Activated T-helper 1 cell treated with anti-CD3 and anti-CD28 coated beads, Interleukin-12 subunit alpha, Interleukin-12 subunit beta, Interleukin-2, Interleukin-4 antibody, amounts not matched to agents 30 ng/mL and 10 ng/mL and 1 ng/mL, durations not matched to agents 14 hours and 24 hours and 36 hours (primary cell): Measurements from ENCODE around the gene PPP6R1. TPM values are rescaled to one million over a fixed set of nuclear protein-coding genes. Genes with fewer than 3 reads are reported as not detected.

Experiments
- DNase-seq: peaks from one replicate; pipeline ENCODE4 v3.0.0; 2021; ENCODE audit warnings: low spot score
- H3K27ac Mint-ChIP-seq: one replicate; pipeline ENCODE4 v1.8.0; 2021; ENCODE audit warnings: mild to moderate bottlenecking, mixed read lengths
- H3K27me3 Mint-ChIP-seq: one replicate; pipeline ENCODE4 v1.8.0; 2022; ENCODE audit warnings: mild to moderate bottlenecking, moderate library complexity, mixed read lengths; ENCODE audit not compliant: insufficient read depth
- H3K36me3 Mint-ChIP-seq: one replicate; pipeline ENCODE4 v1.8.0; 2021; ENCODE audit warnings: low read depth, mixed read lengths
- H3K4me1 Mint-ChIP-seq: one replicate; pipeline ENCODE4 v1.8.0; 2021; ENCODE audit warnings: low read depth, mixed read lengths
- H3K4me3 Mint-ChIP-seq: one replicate; pipeline ENCODE4 v1.8.0; 2021; ENCODE audit warnings: mild to moderate bottlenecking, moderate library complexity, mixed read lengths
- H3K9me3 Mint-ChIP-seq: one replicate; pipeline ENCODE4 v1.8.0; 2021; ENCODE audit warnings: mixed read lengths
- intact Hi-C: fragments of 100-400 bp; cut with micrococcal nuclease; formaldehyde crosslinking; loops from one replicate; pipeline ENCODE4 v1.15.1; 2024
- total RNA-seq: library from RNA; stranded (reverse); gene quantifications from 2 replicates; pipeline ENCODE4 v1.2.3, GENCODE V29; 2022

PPP6R1 gene, protein sequence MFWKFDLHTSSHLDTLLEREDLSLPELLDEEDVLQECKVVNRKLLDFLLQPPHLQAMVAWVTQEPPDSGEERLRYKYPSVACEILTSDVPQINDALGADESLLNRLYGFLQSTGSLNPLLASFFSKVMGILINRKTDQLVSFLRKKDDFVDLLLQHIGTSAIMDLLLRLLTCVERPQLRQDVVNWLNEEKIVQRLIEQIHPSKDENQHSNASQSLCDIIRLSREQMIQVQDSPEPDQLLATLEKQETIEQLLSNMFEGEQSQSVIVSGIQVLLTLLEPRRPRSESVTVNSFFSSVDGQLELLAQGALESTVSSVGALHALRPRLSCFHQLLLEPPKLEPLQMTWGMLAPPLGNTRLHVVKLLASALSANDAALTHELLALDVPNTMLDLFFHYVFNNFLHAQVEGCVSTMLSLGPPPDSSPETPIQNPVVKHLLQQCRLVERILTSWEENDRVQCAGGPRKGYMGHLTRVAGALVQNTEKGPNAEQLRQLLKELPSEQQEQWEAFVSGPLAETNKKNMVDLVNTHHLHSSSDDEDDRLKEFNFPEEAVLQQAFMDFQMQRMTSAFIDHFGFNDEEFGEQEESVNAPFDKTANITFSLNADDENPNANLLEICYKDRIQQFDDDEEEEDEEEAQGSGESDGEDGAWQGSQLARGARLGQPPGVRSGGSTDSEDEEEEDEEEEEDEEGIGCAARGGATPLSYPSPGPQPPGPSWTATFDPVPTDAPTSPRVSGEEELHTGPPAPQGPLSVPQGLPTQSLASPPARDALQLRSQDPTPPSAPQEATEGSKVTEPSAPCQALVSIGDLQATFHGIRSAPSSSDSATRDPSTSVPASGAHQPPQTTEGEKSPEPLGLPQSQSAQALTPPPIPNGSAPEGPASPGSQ
- 200 and 202 TPM in 2 replicates for total RNA-seq

DNA sequence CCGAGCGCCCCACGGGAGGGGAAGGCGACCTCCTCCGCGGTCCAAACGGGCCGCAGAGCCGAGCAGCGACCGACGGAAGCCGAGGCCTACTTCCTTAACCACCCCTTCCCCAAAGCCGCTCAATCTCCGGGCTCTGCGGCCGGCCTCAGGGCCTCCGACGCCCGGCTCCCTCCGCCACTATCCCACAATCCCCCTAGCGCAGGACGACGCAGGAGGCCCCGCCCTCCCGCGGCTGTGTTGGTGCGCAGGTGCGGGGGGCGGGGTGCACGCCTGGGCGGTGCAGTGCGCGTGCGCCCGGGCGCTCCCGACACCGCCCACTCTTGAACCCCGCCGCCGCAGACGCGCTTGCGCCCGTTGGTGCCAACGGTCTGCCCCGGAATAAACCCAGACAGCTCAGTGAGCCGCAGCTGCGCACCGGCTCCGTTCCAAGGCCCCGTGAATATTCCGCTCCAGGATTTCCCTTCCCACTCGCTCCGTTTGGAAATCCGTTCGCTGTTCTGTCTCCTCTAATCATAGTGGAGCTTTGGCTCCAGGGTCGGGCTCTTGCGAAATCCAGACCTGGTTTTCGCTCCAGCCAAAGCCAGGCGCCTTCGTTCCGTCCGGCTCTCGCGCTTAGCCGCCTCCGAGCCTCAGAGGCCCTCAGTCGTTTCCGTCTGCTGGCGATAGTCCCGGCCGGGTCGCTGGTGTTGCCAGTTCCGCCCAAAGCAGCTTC lies at the start of gene PPP6R1:
Gene PPP6R1 (minus strand): TSS at position 190 of the 712 bp plus-strand sequence. CDS start 11,914 bp downstream, outside the sequence.
- peak; percentile 93 for DNase-seq
- H3K36me3 Mint-ChIP-seq: peaks cover 23% of the 10 kb centered on the region
- H3K4me3 Mint-ChIP-seq: peak within 1 kb of the TSS; percentile 96
- no peaks in the 10 kb centered on the region for H3K27me3 Mint-ChIP-seq
- intact Hi-C loops: loop anchor here (1.0 to 10.0 kb wide), 18 partner anchors 21 to 795 kb away; partner anchors contain the start of genes FIZ1, HSPBP1, KMT5C and PPP1R12C
- peaks cover 46% of the 10 kb centered on the region for H3K4me1 Mint-ChIP-seq
- H3K9me3 Mint-ChIP-seq: no peaks in the 10 kb centered on the region
- peak within 1 kb of the TSS; percentile 98 for H3K27ac Mint-ChIP-seq

DNA sequence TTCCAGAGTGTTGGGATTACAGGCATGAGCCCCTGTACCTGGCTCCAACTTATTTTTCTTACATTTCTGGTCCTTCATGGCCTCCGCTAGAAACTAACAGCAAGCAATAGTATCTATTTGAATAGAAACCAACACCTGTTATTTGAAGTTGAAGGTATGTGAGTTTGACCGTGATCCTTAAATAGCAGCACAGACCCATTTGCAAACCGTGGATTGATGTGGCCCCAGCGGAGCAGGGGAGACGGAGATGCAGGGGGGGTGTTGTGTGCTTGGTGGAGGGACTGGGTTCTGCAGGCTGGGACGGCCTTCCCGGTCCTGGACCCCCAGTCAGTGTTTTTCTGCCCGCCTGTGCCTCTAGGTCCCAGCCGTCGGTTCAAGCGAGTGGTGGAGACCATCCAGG lies 49.5 kb upstream of the PPP6R1 start:
- H3K4me1 Mint-ChIP-seq: peaks cover 5% of the 10 kb centered on the region
- no peaks in the 10 kb centered on the region for H3K27me3 Mint-ChIP-seq
- peaks cover 6% of the 10 kb centered on the region for H3K36me3 Mint-ChIP-seq
- DNase-seq: no peak
- H3K27ac Mint-ChIP-seq: no peak overlapping the region
- H3K9me3 Mint-ChIP-seq: no peaks in the 10 kb centered on the region
- no peak overlapping the region for H3K4me3 Mint-ChIP-seq
- intact Hi-C loops: loop anchor here (10.0 kb wide), 1 partner anchor 193 kb away; the partner anchor contains the start of gene PPP1R12C

DNA sequence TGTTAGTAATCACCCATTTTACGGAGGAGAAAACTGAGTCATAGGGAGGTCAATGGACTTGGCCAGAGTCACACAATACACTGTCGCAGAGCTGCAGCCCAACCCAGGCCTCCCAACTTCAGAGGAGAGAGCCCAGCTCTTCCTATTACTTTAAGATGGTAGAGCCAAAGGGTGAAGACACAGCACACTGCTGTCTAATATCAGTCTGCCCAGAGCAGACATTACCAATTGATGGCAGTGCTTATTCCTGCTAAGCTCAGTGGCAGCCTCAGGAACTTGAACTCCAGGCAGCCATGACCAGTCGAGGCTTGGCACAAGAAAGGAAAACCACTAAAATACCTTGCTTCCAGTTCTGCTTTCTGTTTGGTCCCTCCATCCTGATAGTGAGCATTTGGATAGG lies 47.9 kb upstream of the PPP6R1 start:
- Mint-ChIP-seq H3K4me1 (peaks cover 10% of the 10 kb centered on the region), H3K27ac (no peak overlapping the region), H3K27me3 (no peaks in the 10 kb centered on the region), H3K36me3 (peaks cover 6% of the 10 kb centered on the region), H3K9me3 (no peaks in the 10 kb centered on the region), H3K4me3 (no peak overlapping the region)
- no peak for DNase-seq
- intact Hi-C loops: loop anchor here (10.0 kb wide), 1 partner anchor 192 kb away; the partner anchor contains the start of gene PPP1R12C

DNA sequence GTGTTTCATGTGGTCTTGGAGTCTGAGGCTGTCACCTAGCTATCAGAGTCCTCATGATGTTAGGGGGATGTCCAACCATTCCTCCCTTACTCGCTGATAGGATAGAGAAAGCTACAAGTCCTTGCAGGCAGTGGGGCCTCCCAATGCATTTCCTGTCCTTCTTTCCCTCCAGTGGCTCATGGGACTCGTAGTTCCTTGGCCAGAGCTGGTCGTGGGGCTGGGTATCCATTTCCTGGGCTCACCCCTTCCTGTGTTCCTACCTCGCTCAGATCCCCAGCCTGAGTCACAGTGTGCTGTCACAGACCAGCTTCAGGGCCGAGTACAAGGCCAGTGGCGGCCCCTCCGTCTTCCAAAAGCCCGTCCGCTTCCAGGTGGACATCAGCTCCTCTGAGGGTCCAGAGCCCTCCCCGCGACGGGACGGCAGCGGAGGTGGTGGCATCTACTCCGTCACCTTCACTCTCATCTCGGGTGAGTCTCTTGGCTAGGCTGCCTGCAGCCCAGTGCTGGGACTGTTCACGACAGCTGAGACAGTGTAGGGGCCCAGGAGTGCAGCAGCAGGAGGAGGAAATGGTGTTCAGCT lies 47.3 kb upstream of the PPP6R1 start:
- H3K4me1 Mint-ChIP-seq: peaks cover 16% of the 10 kb centered on the region
- no peak overlapping the region for H3K27ac Mint-ChIP-seq
- no peaks in the 10 kb centered on the region for H3K9me3 Mint-ChIP-seq
- H3K36me3 Mint-ChIP-seq: peaks cover 6% of the 10 kb centered on the region
- no peak overlapping the region for H3K4me3 Mint-ChIP-seq
- intact Hi-C loops: loop anchor here (1.0 to 10.0 kb wide), 2 partner anchors 33 to 191 kb away; partner anchors contain the start of genes KMT5C and PPP1R12C
- no peak for DNase-seq
- no peaks in the 10 kb centered on the region for H3K27me3 Mint-ChIP-seq

DNA sequence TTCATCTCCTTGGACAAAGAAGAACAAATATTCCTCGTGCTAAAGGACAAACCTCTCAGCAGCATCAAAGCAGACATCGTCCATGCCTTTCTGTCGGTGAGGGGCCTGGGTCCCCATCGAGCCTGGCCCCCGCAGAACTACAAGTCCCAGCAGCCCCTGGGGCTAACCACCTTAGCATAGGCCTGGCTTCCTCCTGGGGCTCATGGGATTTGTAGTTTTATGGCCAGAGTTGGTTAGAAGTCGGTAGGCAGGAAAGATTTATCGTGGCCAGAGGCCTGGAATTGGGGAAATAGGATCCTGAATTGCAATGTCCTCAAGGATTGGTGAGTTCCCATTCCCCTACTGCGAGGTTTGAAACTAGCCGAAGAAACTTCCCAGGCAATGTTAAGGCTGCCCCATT lies 46.7 kb upstream of the PPP6R1 start:
- Mint-ChIP-seq H3K27ac (no peak overlapping the region), H3K27me3 (no peaks in the 10 kb centered on the region), H3K36me3 (peaks cover 6% of the 10 kb centered on the region), H3K4me3 (no peak overlapping the region), H3K9me3 (no peaks in the 10 kb centered on the region), H3K4me1 (peaks cover 17% of the 10 kb centered on the region)
- DNase-seq: peak; percentile 37
- intact Hi-C loops: loop anchor here (1.0 to 10.0 kb wide), 2 partner anchors 34 to 191 kb away; partner anchors contain the start of genes KMT5C and PPP1R12C

DNA sequence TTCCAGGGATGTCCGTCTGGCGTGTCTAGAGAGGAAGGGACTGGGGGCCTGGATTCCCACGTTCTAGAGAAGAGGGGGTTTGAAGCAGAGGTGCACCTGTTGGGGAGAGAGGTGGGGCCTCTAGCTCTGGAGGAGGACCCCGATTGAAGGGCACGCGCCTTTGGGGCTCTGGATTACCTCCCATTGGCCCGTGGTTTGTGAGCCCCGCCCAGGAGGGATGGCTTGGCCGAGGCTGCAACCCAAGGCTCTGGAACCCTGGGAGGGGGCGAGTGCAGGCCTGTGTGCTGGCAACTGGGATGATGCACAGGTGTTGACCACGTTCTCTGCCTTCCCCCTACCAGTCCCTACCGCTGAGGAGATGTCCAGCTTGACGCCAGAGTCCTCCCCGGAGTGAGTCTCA lies 46.2 kb upstream of the PPP6R1 start:
- intact Hi-C loops: loop anchor here (1.0 to 10.0 kb wide), 2 partner anchors 34 to 190 kb away; partner anchors contain the start of genes KMT5C and PPP1R12C
- no peak overlapping the region for H3K4me3 Mint-ChIP-seq
- H3K27me3 Mint-ChIP-seq: no peaks in the 10 kb centered on the region
- H3K36me3 Mint-ChIP-seq: peaks cover 4% of the 10 kb centered on the region
- H3K4me1 Mint-ChIP-seq: peaks cover 17% of the 10 kb centered on the region
- H3K9me3 Mint-ChIP-seq: no peaks in the 10 kb centered on the region
- H3K27ac Mint-ChIP-seq: no peak overlapping the region
- DNase-seq: no peak

DNA sequence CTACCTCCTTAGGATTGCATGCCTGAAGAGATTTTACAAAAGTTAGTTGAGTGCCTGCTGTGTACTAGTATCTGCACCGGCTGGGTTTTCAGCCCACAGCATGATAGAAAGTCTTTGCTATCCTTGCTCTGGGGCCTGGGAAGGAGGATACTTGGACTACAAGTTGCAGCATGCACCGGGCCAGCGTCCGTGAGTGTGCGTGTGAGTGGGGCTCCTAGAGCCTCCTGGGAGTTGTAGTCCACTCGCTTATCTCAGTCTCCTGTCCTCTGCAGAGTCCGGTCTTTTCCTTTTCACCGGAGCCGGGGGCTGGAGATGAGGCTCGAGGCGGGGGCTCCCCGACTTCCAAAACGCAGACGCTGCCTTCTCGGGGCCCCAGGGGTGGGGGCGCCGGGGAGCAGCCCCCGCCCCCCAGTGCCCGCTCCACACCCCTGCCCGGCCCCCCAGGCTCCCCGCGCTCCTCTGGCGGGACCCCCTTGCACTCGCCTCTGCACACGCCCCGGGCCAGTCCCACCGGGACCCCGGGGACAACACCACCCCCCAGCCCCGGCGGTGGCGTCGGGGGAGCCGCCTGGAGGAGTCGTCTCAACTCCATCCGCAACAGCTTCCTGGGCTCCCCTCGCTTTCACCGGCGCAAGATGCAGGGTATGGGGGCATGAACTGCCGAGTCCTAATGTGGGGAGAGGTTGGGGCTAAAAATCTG lies 45.6 kb upstream of the PPP6R1 start:
- no peak overlapping the region for H3K4me3 Mint-ChIP-seq
- no peaks in the 10 kb centered on the region for H3K9me3 Mint-ChIP-seq
- no peak for DNase-seq
- peaks cover 4% of the 10 kb centered on the region for H3K36me3 Mint-ChIP-seq
- intact Hi-C loops: loop anchor here (10.0 kb wide), 1 partner anchor 190 kb away; the partner anchor contains the start of gene PPP1R12C
- no peak overlapping the region for H3K27ac Mint-ChIP-seq
- no peaks in the 10 kb centered on the region for H3K27me3 Mint-ChIP-seq
- peaks cover 17% of the 10 kb centered on the region for H3K4me1 Mint-ChIP-seq

DNA sequence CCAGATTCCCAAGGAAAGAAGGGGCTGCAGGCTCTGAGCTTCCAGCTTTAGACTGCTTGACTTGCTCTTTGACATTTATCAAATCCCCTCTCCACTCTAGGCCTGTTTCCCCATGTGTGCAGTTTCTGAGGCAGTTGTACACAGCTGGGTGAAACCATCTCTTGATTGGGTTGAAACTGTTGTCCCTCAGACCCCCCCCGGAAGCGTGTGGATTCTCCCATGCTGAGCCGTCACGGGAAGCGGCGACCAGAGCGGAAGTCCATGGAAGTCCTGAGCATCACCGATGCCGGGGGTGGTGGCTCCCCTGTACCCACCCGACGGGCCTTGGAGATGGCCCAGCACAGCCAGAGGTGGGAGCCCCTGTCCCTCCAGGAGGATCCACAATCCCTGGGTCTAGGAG lies 44.7 kb upstream of the PPP6R1 start:
- H3K4me3 Mint-ChIP-seq: no peak overlapping the region
- DNase-seq: no peak
- H3K27me3 Mint-ChIP-seq: no peaks in the 10 kb centered on the region
- no peak overlapping the region for H3K27ac Mint-ChIP-seq
- peaks cover 4% of the 10 kb centered on the region for H3K36me3 Mint-ChIP-seq
- intact Hi-C loops: loop anchor here (10.0 kb wide), 1 partner anchor 189 kb away; the partner anchor contains the start of gene PPP1R12C
- no peaks in the 10 kb centered on the region for H3K9me3 Mint-ChIP-seq
- peaks cover 17% of the 10 kb centered on the region for H3K4me1 Mint-ChIP-seq

DNA sequence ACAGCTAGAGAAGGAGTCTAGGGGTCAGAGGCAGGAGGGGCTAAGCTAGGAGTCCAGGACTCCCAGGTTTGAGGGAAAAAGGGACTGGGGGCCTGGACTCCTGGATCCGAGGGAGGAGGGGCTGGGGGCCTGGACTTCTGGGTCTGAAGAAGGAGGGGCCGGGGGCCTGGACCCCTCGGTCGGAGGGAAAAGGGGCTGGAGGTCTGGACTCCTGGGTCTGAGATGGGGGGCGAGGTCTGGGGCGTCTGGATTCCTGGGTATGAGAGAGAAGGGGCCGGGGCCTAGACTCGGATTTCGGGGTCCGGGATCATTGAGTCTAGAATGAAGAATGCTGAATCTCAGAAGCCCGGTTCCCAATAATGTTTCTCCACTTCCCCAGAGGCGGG lies 43.5 kb upstream of the PPP6R1 start:
- H3K9me3 Mint-ChIP-seq: no peaks in the 10 kb centered on the region
- no peaks in the 10 kb centered on the region for H3K27me3 Mint-ChIP-seq
- H3K4me3 Mint-ChIP-seq: peak overlapping the region; percentile 88
- peaks cover 4% of the 10 kb centered on the region for H3K36me3 Mint-ChIP-seq
- H3K27ac Mint-ChIP-seq: peak overlapping the region; percentile 88
- no peak for DNase-seq
- intact Hi-C loops: loop anchor here (1.0 to 10.0 kb wide), 2 partner anchors 116 to 188 kb away; partner anchors contain the start of gene PPP1R12C
- H3K4me1 Mint-ChIP-seq: peaks cover 17% of the 10 kb centered on the region

DNA sequence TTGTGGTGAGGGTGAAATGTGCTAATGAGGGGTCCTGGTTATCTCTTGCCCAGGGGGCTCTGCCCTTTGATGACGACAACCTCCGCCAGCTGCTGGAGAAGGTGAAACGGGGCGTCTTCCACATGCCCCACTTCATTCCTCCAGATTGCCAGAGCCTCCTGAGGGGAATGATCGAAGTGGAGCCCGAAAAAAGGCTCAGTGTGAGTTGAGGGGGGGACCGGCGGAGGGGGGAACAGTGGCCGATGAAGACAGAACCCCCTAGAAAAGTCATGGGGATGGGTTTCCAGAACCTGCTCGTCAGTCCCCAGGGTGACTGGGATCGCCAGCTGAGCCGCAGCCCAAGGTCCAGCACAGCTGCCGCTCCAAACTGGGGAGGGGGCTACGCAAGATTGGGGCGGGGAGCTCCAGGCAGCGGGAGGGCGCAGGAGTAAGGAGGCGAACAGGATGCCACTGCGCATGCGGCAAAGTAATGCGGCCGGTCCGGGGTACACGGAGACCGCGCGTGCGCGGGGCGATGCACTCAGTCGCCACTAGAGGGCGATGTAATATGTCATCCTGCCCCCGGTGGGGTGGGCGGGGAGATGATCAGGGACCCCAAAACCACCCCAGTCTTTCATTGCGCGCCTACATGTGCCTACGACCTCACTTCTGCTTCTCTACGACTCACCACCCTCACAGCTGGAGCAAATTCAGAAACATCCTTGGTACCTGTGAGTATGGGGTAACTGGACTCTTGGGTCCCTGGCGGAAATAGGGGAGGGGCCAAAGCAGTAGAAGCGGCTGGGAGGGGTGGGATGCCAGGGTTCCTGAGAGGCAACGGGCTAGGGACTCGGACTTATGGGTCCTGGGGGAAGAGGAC lies 42.9 kb upstream of the PPP6R1 start:
- H3K27me3 Mint-ChIP-seq: no peaks in the 10 kb centered on the region
- H3K27ac Mint-ChIP-seq: peak overlapping the region; percentile 88
- H3K9me3 Mint-ChIP-seq: no peaks in the 10 kb centered on the region
- intact Hi-C loops: loop anchor here (1.0 to 10.0 kb wide), 7 partner anchors 21 to 187 kb away; partner anchors contain the start of genes HSPBP1, KMT5C, PPP1R12C and PPP6R1
- DNase-seq: peak; percentile 91
- H3K36me3 Mint-ChIP-seq: peaks cover 4% of the 10 kb centered on the region
- peaks cover 17% of the 10 kb centered on the region for H3K4me1 Mint-ChIP-seq
- H3K4me3 Mint-ChIP-seq: peak overlapping the region; percentile 88
